Esophagus muscularis mucosa (tissue), 4 donors: Measurements from ENCODE around the gene CPSF4L.

ENCODE experiments used
- EP300 ChIP-seq: sonication (generic); formaldehyde crosslinking; IDR thresholded peaks from one replicate; pipeline ENCODE4 v1.6.1; 2017; ENCODE audit warnings: antibody characterized with exemption
- POLR2AphosphoS5 ChIP-seq, 2 donors: sonication (generic); formaldehyde crosslinking; IDR thresholded peaks; one replicate each; pipeline ENCODE4 v1.6.1; 2017; ENCODE audit warnings: antibody characterized with exemption in 2 of 2
- TF ChIP-seq, protein P1 (sequence below), 3 experiments: fragments of 200-600 bp in 2 of 3; fragments of 450-650 bp in 1 of 3; sonication (generic) in 2 of 3; IDR thresholded peaks; one replicate each; pipeline ENCODE4 v1.5.1; 2017 to 2019; ENCODE audit warnings: antibody characterized with exemption in 3 of 3, mild to moderate bottlenecking in 2 of 3, moderate library complexity in 1 of 3

DNA sequence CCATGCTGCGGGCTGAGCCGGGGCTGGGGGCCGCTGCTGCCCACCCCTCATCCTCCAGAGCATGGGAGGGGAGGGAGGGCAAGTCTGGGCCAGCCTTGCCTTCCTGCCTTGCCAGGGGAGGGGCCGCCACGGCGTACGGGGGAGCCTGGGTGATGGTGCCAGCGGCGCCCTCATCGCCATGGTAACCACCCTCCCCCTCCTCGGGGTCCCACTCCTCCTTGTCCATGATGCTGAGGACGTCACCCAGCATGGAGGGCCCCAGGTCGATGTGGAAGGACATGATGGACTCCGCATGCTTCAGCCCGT, 23.9 kb upstream of the CPSF4L start:
- TF ChIP-seq POLR2AphosphoS5 (IDR thresholded peaks at IDR 0.05) (no peak), EP300 (no peak)
- TF ChIP-seq, protein P1, sequence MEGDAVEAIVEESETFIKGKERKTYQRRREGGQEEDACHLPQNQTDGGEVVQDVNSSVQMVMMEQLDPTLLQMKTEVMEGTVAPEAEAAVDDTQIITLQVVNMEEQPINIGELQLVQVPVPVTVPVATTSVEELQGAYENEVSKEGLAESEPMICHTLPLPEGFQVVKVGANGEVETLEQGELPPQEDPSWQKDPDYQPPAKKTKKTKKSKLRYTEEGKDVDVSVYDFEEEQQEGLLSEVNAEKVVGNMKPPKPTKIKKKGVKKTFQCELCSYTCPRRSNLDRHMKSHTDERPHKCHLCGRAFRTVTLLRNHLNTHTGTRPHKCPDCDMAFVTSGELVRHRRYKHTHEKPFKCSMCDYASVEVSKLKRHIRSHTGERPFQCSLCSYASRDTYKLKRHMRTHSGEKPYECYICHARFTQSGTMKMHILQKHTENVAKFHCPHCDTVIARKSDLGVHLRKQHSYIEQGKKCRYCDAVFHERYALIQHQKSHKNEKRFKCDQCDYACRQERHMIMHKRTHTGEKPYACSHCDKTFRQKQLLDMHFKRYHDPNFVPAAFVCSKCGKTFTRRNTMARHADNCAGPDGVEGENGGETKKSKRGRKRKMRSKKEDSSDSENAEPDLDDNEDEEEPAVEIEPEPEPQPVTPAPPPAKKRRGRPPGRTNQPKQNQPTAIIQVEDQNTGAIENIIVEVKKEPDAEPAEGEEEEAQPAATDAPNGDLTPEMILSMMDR (IDR thresholded peaks at IDR 0.05): no peak
